Measurements from ENCODE around the gene CTDSP1. TPM values are rescaled to one million over a fixed set of nuclear protein-coding genes. Genes with fewer than 3 reads are reported as not detected.
A peak's percentile ranks its signal among the peaks of the same experiment; 100 is the strongest.

The CTDSP1 gene
- total RNA-seq, 1 experiment from 2014 or later: 25.4 TPM

DNA sequence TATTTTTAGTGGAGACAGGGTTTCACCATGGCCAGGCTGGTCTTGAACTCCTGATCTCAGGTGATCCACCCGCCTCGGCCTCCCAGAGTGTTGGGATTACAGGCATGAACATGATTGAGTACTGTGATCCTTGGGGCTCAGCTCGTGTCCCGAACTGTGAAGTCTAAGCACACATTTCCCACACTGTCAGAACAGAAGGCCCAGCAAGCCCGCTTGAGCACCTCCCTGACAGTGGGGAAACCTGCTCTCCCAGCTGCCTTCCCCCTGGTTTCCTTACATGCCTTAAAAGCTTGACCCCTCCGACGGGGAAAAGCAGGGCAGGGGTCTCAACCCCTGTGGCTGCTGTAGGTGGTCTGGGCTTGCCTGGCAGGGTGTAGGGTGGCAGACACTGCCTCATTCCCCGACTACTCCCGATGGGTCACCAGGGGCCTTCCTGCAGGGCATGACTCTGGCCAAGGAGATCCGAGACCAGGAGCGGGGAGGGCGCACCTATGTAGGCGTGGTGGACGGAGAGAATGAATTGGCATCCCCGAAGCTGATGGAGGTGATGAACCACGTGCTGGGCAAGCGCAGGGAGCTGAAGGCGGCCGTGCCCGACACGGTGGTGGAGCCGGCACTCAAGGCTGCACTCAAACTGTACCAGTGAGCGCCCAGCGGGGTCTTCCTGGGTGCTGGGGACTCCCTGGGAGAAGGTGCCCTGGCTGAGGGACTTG, 29.3 kb downstream of the CTDSP1 start:
- ATAC-seq (no peak), DNase-seq (ENCODE audit: low spot score) (no peak)
- POLR2A ChIA-PET: interaction anchor here (0.6 kb wide), 1 partner anchor 282 kb away, joined by 6 read pairs; no protein-coding TSS in a partner anchor
- TF ChIP-seq NFE2L1 (CRISPR knock-in tag; IDR thresholded peaks at IDR 0.05) (no peak), NR3C1 (CRISPR knock-in tag; conservative IDR thresholded peaks at IDR 0.05; ENCODE audit: low read depth) (no peak), TP53 (CRISPR knock-in tag; IDR thresholded peaks at IDR 0.05) (no peak), SP1 (CRISPR knock-in tag; conservative IDR thresholded peaks at IDR 0.05) (no peak), ZNF263 (CRISPR knock-in tag; IDR thresholded peaks at IDR 0.05; ENCODE audit: low read depth) (no peak), TEAD1 (CRISPR knock-in tag; IDR thresholded peaks at IDR 0.05) (no peak), KAT7 (CRISPR knock-in tag; IDR thresholded peaks at IDR 0.05; ENCODE audit: borderline replicate concordance) (no peak), GABPB1 (CRISPR knock-in tag; IDR thresholded peaks at IDR 0.05) (no peak), NFATC4 (CRISPR knock-in tag; IDR thresholded peaks at IDR 0.05) (no peak), ZNF138 (CRISPR knock-in tag; conservative IDR thresholded peaks at IDR 0.05) (no peak), NR1H2 (CRISPR knock-in tag; IDR thresholded peaks at IDR 0.05) (no peak)
- TF ChIP-seq, protein P1, sequence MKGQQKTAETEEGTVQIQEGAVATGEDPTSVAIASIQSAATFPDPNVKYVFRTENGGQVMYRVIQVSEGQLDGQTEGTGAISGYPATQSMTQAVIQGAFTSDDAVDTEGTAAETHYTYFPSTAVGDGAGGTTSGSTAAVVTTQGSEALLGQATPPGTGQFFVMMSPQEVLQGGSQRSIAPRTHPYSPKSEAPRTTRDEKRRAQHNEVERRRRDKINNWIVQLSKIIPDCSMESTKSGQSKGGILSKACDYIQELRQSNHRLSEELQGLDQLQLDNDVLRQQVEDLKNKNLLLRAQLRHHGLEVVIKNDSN (CRISPR knock-in tag; IDR thresholded peaks at IDR 0.05): no peak
- TF ChIP-seq, protein P2, sequence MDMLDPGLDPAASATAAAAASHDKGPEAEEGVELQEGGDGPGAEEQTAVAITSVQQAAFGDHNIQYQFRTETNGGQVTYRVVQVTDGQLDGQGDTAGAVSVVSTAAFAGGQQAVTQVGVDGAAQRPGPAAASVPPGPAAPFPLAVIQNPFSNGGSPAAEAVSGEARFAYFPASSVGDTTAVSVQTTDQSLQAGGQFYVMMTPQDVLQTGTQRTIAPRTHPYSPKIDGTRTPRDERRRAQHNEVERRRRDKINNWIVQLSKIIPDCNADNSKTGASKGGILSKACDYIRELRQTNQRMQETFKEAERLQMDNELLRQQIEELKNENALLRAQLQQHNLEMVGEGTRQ (CRISPR knock-in tag; IDR thresholded peaks at IDR 0.05): no peak
- TF ChIP-seq, protein P3, sequence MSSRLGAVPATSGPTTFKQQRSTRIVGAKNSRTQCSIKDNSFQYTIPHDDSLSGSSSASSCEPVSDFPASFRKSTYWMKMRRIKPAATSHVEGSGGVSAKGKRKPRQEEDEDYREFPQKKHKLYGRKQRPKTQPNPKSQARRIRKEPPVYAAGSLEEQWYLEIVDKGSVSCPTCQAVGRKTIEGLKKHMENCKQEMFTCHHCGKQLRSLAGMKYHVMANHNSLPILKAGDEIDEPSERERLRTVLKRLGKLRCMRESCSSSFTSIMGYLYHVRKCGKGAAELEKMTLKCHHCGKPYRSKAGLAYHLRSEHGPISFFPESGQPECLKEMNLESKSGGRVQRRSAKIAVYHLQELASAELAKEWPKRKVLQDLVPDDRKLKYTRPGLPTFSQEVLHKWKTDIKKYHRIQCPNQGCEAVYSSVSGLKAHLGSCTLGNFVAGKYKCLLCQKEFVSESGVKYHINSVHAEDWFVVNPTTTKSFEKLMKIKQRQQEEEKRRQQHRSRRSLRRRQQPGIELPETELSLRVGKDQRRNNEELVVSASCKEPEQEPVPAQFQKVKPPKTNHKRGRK (CRISPR knock-in tag; IDR thresholded peaks at IDR 0.05; ENCODE audit: borderline replicate concordance): no peak
- CTCF ChIA-PET: no interaction called here
- Mint-ChIP-seq H3K4me3 (no peak overlapping the region), H3K4me1 (no peaks in the 10 kb centered on the region), H3K36me3 (no peaks in the 10 kb centered on the region), H3K27me3 (ENCODE audit: low read depth) (no peaks in the 10 kb centered on the region; the same call in 1 of the 2 replicates), H3K27ac (0 out of 2 replicates have a peak overlapping the region, but pooled peaks have one; percentile 49), H3K9me3 (no peaks in the 10 kb centered on the region)

DNA sequence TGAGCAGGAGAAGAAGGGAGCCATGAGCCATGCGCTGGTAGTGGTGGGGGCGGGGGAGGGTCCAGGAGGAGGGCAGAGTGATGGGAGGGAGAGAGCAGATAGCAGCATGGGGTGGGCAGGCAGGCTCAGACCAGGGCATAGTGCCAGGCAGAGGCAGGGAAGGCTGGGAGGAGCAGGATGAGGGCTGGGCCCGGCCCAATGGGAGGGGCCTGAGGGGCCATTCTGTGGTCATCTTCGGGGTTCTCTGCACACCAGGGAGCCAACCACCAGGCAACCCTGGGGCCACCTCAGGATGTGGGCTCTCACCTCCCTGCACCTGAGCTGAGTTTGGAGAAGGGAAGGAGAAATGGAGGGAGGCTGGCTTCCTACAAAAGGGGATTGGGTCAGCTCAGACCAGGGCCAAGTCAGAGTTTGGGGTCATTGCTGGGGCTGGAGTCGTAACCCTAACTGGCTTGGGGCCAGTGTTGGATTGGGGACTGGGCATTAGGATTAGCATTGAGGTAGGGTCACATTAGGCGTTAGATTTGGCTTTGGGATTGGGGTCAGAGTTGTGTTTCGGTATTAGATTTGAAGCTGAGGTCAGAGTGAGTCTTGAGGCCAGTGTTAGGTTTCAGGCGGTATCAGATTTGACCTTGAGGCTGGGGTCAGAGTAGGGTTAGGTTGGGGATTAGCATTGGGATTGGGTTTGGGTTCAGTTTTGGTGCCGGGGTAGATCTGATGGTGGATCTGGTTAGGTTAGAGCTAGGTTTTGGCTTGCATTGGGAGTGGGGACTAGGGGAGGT, 30.4 kb downstream of the CTDSP1 start:
- POLR2A ChIA-PET: interaction anchor here (0.6 kb wide), 1 partner anchor 281 kb away, joined by 6 read pairs; no protein-coding TSS in a partner anchor
- H3K4me3 Mint-ChIP-seq: no peak overlapping the region
- H3K36me3 Mint-ChIP-seq: no peaks in the 10 kb centered on the region
- TF ChIP-seq, protein P4, sequence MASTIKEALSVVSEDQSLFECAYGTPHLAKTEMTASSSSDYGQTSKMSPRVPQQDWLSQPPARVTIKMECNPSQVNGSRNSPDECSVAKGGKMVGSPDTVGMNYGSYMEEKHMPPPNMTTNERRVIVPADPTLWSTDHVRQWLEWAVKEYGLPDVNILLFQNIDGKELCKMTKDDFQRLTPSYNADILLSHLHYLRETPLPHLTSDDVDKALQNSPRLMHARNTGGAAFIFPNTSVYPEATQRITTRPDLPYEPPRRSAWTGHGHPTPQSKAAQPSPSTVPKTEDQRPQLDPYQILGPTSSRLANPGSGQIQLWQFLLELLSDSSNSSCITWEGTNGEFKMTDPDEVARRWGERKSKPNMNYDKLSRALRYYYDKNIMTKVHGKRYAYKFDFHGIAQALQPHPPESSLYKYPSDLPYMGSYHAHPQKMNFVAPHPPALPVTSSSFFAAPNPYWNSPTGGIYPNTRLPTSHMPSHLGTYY (CRISPR knock-in tag; IDR thresholded peaks at IDR 0.05): no peak
- TF ChIP-seq NFE2L1 (CRISPR knock-in tag; IDR thresholded peaks at IDR 0.05): no peak
- TF ChIP-seq, protein P5, sequence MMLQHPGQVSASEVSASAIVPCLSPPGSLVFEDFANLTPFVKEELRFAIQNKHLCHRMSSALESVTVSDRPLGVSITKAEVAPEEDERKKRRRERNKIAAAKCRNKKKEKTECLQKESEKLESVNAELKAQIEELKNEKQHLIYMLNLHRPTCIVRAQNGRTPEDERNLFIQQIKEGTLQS (CRISPR knock-in tag; conservative IDR thresholded peaks at IDR 0.05): no peak
- H3K27me3 Mint-ChIP-seq (ENCODE audit: low read depth): no peaks in the 10 kb centered on the region; the same call in 1 of the 2 replicates
- DNase-seq (ENCODE audit: low spot score): no peak
- H3K4me1 Mint-ChIP-seq: no peaks in the 10 kb centered on the region
- H3K27ac Mint-ChIP-seq: no peak overlapping the region
- CTCF ChIA-PET: no interaction called here
- H3K9me3 Mint-ChIP-seq: no peaks in the 10 kb centered on the region
- ATAC-seq: no peak

Measured in WTC11 (cell line).